C4-2B (cell line): ENCODE data around the gene CIB4.

Experiments used
- ZFX ChIP-seq: fragments of 450-650 bp; IDR thresholded peaks from 2 replicates; pipeline ENCODE4 v1.6.1; 2017
- TF ChIP-seq, protein P1 (sequence below): fragments of 450-650 bp; conservative IDR thresholded peaks from 2 replicates; pipeline ENCODE4 v1.5.1; 2017; ENCODE audit warnings: mild to moderate bottlenecking

DNA sequence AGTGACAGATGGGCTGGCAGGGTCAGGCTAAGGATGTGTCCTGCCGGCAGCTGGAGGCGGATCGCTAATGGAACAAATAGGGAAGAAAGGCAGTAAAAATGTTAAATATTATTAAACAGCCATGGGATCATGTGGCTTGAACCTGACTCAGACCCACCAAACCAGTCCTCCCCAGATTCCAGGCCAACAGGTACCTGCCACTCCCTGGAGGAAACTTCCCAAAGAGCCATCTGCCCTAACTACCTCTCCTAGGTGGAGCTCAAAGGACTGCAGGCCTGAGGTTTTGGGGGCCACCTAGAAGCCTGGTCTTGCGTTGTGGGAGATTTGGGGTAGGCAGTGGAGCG lies 34.3 kb downstream of the CIB4 start:
- TF ChIP-seq, protein P1, sequence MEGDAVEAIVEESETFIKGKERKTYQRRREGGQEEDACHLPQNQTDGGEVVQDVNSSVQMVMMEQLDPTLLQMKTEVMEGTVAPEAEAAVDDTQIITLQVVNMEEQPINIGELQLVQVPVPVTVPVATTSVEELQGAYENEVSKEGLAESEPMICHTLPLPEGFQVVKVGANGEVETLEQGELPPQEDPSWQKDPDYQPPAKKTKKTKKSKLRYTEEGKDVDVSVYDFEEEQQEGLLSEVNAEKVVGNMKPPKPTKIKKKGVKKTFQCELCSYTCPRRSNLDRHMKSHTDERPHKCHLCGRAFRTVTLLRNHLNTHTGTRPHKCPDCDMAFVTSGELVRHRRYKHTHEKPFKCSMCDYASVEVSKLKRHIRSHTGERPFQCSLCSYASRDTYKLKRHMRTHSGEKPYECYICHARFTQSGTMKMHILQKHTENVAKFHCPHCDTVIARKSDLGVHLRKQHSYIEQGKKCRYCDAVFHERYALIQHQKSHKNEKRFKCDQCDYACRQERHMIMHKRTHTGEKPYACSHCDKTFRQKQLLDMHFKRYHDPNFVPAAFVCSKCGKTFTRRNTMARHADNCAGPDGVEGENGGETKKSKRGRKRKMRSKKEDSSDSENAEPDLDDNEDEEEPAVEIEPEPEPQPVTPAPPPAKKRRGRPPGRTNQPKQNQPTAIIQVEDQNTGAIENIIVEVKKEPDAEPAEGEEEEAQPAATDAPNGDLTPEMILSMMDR, result no peak
- no peak for TF ChIP-seq ZFX
